Gastrocnemius medialis (tissue), 4 donors: ENCODE results near the gene PXDN. TPM values are rescaled to one million over a fixed set of nuclear protein-coding genes. Genes with fewer than 3 reads are reported as not detected.

Experiments
- ATAC-seq, 2 donors: fragments of 150-250 bp; one replicate each; pipeline ENCODE4 v1.9.1; 2016
- DNase-seq, 2 donors: peaks; one replicate each; pipeline ENCODE4 v3.0.0-alpha.2; 2019
- H3K27ac ChIP-seq, 4 donors: fragments of 200-600 bp; sonication (generic); 1 replicate in 1 of 4; 2 replicates in 3 of 4; pipeline ENCODE4 v1.5.1; 2016 to 2018; ENCODE audit warnings: mild to moderate bottlenecking in 2 of 4, moderate library complexity in 1 of 4
- H3K27me3 ChIP-seq, 3 donors: fragments of 200-600 bp; sonication (generic) in 2 of 3; 1 replicate in 1 of 3; 2 replicates in 2 of 3; pipeline versions ENCODE4 v1.5.1 to v1.6.0; 2016 to 2019; ENCODE audit warnings: mild to moderate bottlenecking in 1 of 3, moderate library complexity in 1 of 3
- H3K36me3 ChIP-seq, 2 donors: fragments of 200-600 bp; sonication (generic) in 1 of 2; one replicate each; pipeline ENCODE4 v1.5.1; 2017 to 2018
- H3K4me1 ChIP-seq, 2 donors: fragments of 200-600 bp; sonication (generic) in 1 of 2; one replicate each; pipeline ENCODE4 v1.5.1; 2016 to 2017; ENCODE audit warnings: mild to moderate bottlenecking in 2 of 2
- H3K4me3 ChIP-seq, 4 donors: fragments of 200-600 bp; sonication (generic) in 3 of 4; 1 replicate in 1 of 4; 2 replicates in 3 of 4; pipeline ENCODE4 v1.5.1; 2016 to 2019; ENCODE audit warnings: mild to moderate bottlenecking in 2 of 4
- H3K9me3 ChIP-seq, 3 donors: fragments of 200-600 bp; sonication (generic) in 2 of 3; 1 replicate in 1 of 3; 2 replicates in 2 of 3; pipeline ENCODE4 v1.5.1; 2016 to 2019
- POLR2A ChIP-seq, 2 donors: fragments of 450-650 bp; IDR thresholded peaks; one replicate each; pipeline ENCODE4 v1.6.1; 2017; ENCODE audit warnings: antibody characterized with exemption in 2 of 2, mild to moderate bottlenecking in 2 of 2, moderate library complexity in 2 of 2
- in situ Hi-C, 4 donors: fragments of 200-750 bp; cut with MboI; loops; one replicate each; pipeline versions ENCODE4 v1.15.0 to v1.8.0; 2017; ENCODE audit warnings: low sequenced_read_pairs in 4 of 4
- intact Hi-C: fragments of 100-400 bp; cut with DNase I; formaldehyde crosslinking; loops from one replicate; pipeline ENCODE4 v1.15.1; 2023; ENCODE audit warnings: low total_unique reads
- total RNA-seq, 4 donors: library from RNA; depleted of rRNA; stranded (reverse); fragments of >200 nt; gene quantifications; one replicate each; pipeline versions ENCODE4 v1.1.0 to v1.2.3, GENCODE V29; 2016
- TF ChIP-seq, protein P1 (sequence below), 5 experiments: fragments of 450-650 bp in 3 of 5; fragments of 200-600 bp in 2 of 5; sonication (generic) in 2 of 5; IDR thresholded peaks in 4 of 5; conservative IDR thresholded peaks in 1 of 5; 1 replicate in 4 of 5; 2 replicates in 1 of 5; pipeline ENCODE4 v1.5.1; 2016 to 2019; ENCODE audit warnings: antibody characterized with exemption in 5 of 5, mild to moderate bottlenecking in 3 of 5, moderate library complexity in 3 of 5

PXDN gene
- total RNA-seq, 4 donors from 2014 or later: 7.8 to 13.4 (median 10.3) TPM

DNA sequence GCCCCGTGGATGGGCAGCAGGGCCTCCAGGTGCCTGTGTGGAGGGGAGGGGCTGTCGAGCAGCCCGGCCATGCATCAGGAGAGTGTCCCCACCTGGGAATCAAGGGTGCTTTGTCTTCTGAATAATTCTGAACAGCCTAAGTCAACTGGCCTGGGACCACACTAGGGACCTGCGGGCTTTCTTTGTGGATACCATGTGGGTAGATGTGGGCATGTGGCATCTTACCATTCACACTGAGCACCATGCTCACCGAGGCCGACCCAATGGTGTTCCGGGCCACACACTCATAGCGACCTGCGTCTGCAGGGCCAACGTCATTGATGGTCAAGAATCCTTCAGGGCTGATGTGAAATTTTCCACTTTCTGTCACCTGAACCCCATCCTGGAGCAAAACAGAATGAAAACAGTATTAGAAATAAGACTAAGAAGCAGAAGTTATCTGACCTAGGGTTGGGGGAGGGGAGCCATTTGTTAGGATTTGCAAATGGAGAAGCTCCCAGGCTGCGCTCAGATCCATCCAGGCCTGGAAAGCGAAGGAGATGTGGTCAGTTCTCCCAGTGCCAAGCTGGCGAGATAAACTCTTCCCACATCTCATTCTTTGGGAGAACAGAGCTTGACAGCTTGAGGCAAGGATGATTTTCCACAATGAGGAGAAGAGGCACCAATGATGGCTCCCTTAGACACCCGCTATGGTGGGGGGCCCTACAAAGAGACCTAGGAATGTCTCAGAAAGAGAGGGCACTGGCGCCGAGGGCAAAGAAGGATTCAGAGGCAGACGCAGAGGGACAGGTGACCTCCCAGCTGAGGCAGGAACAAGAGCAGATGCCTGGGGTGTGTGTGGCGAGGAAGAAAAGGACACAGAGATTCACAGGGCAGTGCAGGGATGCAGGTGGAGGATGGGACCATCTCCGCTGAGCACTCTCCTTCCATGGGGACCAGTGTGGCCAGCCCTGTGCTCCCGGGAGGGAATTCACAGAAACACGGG lies 83.4 kb downstream of the PXDN start:
- no peaks in the 10 kb centered on the region for H3K9me3 ChIP-seq
- peaks cover 0 to 13% of the 10 kb centered on the region in 2 donors for H3K36me3 ChIP-seq

DNA sequence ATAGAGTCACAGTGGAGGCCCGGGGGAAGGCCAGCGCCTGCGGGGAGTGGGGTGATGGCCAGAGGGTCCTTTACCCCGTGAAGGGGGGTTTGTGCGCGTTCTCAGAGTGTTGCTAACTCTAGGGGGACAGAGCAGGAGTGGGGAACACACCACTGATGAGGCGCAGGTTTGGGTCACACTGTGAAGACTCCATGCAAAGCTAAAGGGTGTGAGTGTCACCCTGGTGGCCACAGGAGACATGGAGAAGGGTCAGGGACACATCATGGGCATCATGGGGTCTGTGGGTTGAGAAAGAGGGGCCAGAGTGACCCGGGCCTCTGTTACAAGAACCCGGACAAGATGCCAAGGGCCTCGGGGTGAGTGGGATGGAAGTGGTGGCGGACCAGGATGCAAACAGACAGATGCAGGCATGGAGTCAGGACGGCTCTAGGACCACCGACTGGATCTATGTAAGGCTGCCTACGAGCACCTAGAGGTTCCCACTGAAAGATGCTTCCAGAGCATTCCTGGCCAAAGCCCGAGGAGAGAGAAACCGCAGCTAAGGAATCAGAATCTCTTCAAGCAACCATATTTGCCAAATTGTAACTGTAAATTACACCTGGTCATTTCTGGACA lies 84.3 kb downstream of the PXDN start:
- Histone ChIP-seq H3K27me3 (no peaks in the 10 kb centered on the region), H3K4me3 (no peak overlapping the region), H3K4me1 (no peaks in the 10 kb centered on the region), H3K36me3 (peaks cover 0 to 10% of the 10 kb centered on the region in 2 donors), H3K9me3 (no peaks in the 10 kb centered on the region), H3K27ac (no peak overlapping the region)
- intact Hi-C loops: loop anchor here (10.0 kb wide), 1 partner anchor 155 kb away; no protein-coding TSS in a partner anchor
- no peak for DNase-seq
- in situ Hi-C loops: no loop called here
- TF ChIP-seq, protein P1, sequence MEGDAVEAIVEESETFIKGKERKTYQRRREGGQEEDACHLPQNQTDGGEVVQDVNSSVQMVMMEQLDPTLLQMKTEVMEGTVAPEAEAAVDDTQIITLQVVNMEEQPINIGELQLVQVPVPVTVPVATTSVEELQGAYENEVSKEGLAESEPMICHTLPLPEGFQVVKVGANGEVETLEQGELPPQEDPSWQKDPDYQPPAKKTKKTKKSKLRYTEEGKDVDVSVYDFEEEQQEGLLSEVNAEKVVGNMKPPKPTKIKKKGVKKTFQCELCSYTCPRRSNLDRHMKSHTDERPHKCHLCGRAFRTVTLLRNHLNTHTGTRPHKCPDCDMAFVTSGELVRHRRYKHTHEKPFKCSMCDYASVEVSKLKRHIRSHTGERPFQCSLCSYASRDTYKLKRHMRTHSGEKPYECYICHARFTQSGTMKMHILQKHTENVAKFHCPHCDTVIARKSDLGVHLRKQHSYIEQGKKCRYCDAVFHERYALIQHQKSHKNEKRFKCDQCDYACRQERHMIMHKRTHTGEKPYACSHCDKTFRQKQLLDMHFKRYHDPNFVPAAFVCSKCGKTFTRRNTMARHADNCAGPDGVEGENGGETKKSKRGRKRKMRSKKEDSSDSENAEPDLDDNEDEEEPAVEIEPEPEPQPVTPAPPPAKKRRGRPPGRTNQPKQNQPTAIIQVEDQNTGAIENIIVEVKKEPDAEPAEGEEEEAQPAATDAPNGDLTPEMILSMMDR (IDR thresholded peaks at IDR 0.05 in 4 of 5, conservative IDR thresholded peaks at IDR 0.05 in 1 of 5): no peak
- no peak for TF ChIP-seq POLR2A (IDR thresholded peaks at IDR 0.05)
- ATAC-seq: no peak

More for the DNA sequence above, 83.4 kb downstream of the PXDN start:
- ATAC-seq (no peak), DNase-seq (no peak)
- intact Hi-C loops (no loop called here), in situ Hi-C loops (no loop called here)
- no peak for TF ChIP-seq POLR2A (IDR thresholded peaks at IDR 0.05)
- TF ChIP-seq, protein P1 (IDR thresholded peaks at IDR 0.05 in 4 of 5, conservative IDR thresholded peaks at IDR 0.05 in 1 of 5): no peak
- H3K4me1 ChIP-seq: no peaks in the 10 kb centered on the region
- no peak overlapping the region for H3K4me3 ChIP-seq
- H3K27me3 ChIP-seq: no peaks in the 10 kb centered on the region
- no peak overlapping the region for H3K27ac ChIP-seq

DNA sequence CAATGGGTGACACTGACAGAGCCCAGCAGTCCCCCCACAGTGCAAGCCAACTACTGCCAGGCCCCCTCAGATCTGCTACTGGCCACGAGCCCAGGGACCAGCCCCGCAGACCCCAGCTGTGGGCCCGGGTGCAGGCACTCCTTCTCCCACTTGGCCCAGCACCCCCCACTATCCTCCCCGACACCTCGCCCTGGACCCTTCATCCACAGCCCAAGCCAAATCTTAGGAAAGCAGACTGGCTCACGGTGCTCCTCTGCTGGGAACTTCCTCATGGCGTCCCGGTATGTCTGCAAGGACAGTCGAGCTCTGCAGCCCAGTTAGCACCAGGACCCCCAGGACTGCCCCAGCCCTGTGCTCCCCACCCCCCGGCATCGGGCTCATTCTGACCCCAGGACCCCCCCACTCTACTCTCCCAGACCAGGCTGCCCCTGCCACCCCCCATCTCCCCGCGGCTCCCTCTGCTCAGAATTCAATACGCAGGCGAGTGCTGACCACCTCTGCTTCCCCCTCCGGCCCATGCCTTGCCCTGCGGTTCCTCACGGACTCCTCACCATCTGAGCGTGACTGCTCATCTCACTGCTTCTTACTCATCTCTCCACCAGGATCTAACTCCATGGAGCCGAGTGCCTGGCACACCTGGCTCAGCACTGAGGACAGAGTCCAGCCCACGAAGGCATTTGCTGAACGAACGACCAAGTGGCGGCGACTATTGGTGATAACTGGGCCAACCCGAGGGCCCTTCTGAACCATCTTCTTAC lies 85.7 kb downstream of the PXDN start:
- no peak overlapping the region for H3K4me3 ChIP-seq
- no peaks in the 10 kb centered on the region for H3K4me1 ChIP-seq
- ATAC-seq (no peak), DNase-seq (no peak)
- H3K27me3 ChIP-seq: peaks cover 0 to 3% (median 0%) of the 10 kb centered on the region in 3 donors
- H3K27ac ChIP-seq: no peak overlapping the region
- in situ Hi-C loops: no loop called here
- intact Hi-C loops: loop anchor here (10.0 kb wide), 1 partner anchor 156 kb away; no protein-coding TSS in a partner anchor
- no peak for TF ChIP-seq POLR2A (IDR thresholded peaks at IDR 0.05)
- TF ChIP-seq, protein P1 (IDR thresholded peaks at IDR 0.05 in 4 of 5, conservative IDR thresholded peaks at IDR 0.05 in 1 of 5): no peak
- H3K9me3 ChIP-seq: no peaks in the 10 kb centered on the region
- H3K36me3 ChIP-seq: peaks cover 0 to 5% of the 10 kb centered on the region in 2 donors

DNA sequence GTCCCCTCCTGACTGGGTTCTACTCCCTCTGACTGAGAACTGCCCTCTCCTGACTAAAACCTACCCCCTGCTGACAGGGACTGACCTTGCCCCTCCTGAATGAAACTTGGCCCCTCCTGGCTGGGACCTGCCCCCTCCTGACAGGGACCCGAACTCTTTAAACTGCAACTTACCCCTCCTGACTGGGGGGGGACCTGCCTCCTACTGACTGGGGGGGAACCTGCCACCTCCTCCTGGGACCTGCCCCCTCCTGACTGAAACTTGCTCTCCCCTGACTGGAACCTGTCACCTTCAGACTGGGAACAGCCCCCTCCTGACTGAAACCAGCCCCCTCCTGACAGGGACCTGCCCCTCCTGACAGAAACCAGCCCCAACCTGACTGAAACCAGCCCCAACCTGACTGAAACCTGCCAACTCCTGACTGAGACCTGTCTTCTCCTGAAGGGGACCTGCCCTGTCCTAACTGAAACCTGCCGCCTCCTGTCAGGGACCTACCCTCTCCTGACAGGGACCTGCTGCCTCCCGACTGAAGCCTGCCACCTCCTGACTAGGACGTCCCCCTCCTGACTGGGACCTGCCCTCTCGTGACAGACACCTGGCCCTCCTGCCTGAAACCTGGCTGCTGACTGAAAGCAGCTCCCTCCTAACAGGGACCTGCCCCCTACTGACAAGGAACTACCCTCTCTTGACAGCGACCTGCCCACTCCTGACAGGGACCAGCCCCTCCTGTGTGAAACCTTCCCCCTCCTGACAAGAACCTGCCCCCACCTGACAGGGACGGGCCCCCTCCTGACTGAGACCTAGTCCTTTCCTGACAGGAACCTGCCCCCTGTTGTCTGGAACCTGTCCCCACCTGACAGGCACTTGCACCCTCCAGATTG lies 87.1 kb downstream of the PXDN start:
- Histone ChIP-seq H3K4me1 (no peaks in the 10 kb centered on the region), H3K9me3 (no peaks in the 10 kb centered on the region), H3K36me3 (no peaks in the 10 kb centered on the region), H3K27me3 (peaks cover 0 to 5% (median 3%) of the 10 kb centered on the region in 3 donors), H3K27ac (peak overlapping the region in 2 of 4 donors; percentile 2 to 10), H3K4me3 (no peak overlapping the region)
- in situ Hi-C loops: no loop called here
- intact Hi-C loops: loop anchor here (10.0 kb wide), 1 partner anchor 158 kb away; no protein-coding TSS in a partner anchor
- no peak for DNase-seq
- no peak for ATAC-seq
- no peak for TF ChIP-seq POLR2A (IDR thresholded peaks at IDR 0.05)
- TF ChIP-seq, protein P1 (IDR thresholded peaks at IDR 0.05 in 4 of 5, conservative IDR thresholded peaks at IDR 0.05 in 1 of 5): no peak
